ENCODE results near the gene RNASEH2B.

The RNASEH2B gene

DNA sequence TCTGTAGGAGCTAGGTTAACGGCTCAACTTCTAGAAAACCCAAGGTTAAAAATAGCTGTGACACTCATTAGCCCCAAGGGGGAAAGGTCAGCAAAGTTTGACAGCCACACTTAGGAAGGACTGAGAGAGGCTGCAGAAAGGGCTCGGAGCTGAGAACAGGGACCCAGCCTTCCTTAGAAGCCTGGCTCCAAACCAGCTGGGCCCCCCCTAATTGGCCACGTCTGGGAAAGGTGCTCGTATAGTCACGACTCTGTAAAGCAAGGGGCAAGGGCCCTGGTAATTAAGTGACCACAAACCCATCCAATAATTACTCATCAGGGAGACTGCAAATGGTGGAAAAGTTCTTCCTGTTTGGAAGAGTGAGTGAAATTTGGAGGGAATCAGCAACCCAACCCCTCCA, 90.5 kb downstream of the RNASEH2B start:
- no peak for DNase-seq

- DNase-seq = peak; percentile 63
Measured at GRCh38 chr13:51000571-51001260, 91.1 kb downstream of the RNASEH2B start.

DNA sequence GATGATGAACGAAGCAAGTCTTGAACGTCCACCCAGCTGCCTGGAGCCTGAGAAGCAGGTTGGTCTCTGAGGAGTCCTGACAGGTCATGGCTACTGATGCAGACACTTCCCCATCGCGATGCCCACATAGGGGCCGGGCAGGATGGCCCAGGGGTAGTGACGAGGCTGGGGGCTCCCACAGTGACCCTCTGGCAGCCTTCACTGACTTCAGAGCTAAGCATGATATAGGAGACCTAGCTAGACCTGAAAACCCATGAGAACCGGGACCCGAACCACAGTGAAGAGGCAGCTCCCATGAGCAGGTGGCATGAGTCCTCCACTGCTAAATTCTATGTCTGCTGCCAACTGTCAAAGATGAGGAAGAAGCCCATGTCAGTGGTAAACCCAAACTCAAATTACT, 91.7 kb downstream of the RNASEH2B start:
- DNase-seq = no peak

- DNase-seq = no peak
Measured at GRCh38 chr13:51002736-51003135, 93.1 kb downstream of the RNASEH2B start.

DNA sequence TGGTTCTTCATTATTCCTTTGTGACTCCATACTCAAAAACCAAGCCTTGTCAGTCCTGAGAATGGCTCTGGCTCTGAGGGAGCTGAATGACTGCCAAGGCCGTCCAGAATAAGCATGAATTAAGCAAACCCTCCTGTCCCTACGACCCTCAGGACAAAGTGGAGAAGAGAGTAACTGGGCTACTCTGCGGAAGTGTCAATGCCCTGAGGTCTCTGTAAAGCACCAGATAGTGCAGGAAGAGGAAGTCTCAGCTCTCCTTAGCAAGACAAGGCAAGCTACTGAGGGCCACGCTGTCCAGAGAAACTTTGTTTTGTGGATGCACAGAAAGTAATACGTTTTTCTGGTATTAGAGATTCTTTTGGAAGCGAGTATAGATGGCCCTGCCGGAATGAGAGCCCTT, 94.1 kb downstream of the RNASEH2B start:
- no peak for DNase-seq

DNA sequence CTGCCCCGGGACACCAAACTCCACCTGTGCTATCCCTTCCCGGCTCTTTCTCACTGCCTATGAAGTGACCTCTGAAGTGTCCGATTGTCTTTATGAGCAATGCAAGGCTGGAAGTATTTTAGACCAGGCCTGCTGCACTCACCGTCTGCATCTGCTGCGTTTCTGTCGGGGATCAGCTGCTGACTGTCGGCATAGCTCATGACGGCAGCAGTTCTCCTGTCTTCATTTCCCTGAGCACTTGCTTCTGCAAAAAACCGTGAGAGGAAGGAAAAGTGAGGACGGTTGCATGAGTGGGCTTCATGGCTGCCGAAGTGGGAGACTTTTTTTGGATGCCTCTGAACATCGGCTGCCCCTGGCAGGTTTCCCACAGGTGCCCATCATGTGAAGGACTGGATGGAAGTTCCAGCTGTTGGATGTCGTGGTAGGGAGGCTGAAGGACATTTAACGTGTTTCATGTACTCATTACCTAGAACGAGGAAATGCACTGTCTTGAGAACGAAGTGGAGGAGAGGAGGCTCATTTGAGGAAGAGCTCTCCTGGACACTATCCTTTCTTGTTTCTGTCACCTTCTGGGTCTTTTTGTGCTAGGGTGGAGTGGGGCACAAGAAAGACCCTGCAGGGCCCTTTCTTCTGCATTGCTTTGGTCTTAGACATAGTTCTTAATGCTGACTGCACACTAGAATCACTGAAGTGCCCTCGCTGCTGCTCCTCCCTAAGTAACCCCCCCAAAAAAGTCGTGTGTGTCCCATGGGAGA, 94.7 kb downstream of the RNASEH2B start:
- no peak for DNase-seq

- DNase-seq = no peak
Measured at GRCh38 chr13:51004918-51005460, 95.4 kb downstream of the RNASEH2B start.

- no peak for DNase-seq
Measured at GRCh38 chr13:51005566-51005965, 96.0 kb downstream of the RNASEH2B start.

Data from NCI-H2029 treated with DMSO at 0.1 percent for 48 hours (cell line).